GM12801 (cell line): ENCODE measurements around the gene C2CD3.

ENCODE experiments used
- CTCF ChIP-seq: IDR thresholded peaks from one replicate; pipeline ENCODE4 v1.5.1; 2011; ENCODE audit warnings: control low read depth; ENCODE audit not compliant: insufficient read length; ENCODE audit errors: extremely low read depth

Gene C2CD3

GRCh38 chr11:74069146-74070046 lies 101.4 kb downstream of the C2CD3 start:
- TF ChIP-seq CTCF, result no peak

- TF ChIP-seq CTCF, result no peak
These were observed 113.3 kb downstream of the C2CD3 start for GRCh38 chr11:74057249-74058151.

- no peak for TF ChIP-seq CTCF
These were observed 114.9 kb downstream of the C2CD3 start for GRCh38 chr11:74055938-74056337.

- TF ChIP-seq CTCF, result no peak
These were observed 120.3 kb downstream of the C2CD3 start for GRCh38 chr11:74050465-74050864.

GRCh38 chr11:74048993-74049392 lies 121.8 kb downstream of the C2CD3 start:
- no peak for TF ChIP-seq CTCF

GRCh38 chr11:74044538-74044937 lies 126.3 kb downstream of the C2CD3 start:
- no peak for TF ChIP-seq CTCF

- TF ChIP-seq CTCF, result no peak
These were observed 127.4 kb downstream of the C2CD3 start for GRCh38 chr11:74043450-74043849.
